Lower leg skin (tissue), 3 donors: ENCODE results near the gene ENOPH1.

ENCODE experiments used
- CTCF ChIP-seq, 3 donors: fragments of 450-650 bp; IDR thresholded peaks; one replicate each; pipeline ENCODE4 v1.5.1; 2016; ENCODE audit warnings: antibody characterized with exemption in 3 of 3, mild to moderate bottlenecking in 3 of 3, moderate library complexity in 2 of 3
- POLR2A ChIP-seq, 2 donors: fragments of 450-650 bp; IDR thresholded peaks; one replicate each; pipeline ENCODE4 v1.6.1; 2016 to 2017; ENCODE audit warnings: antibody characterized with exemption in 2 of 2, mild to moderate bottlenecking in 1 of 2, moderate library complexity in 1 of 2

GRCh38 chr4:82480771-82481505 is 50.5 kb downstream of the ENOPH1 start:
- TF ChIP-seq CTCF (IDR thresholded peaks at IDR 0.05) (no peak), POLR2A (IDR thresholded peaks at IDR 0.05) (no peak)
